Measurements from ENCODE around the gene SNRPD1. TPM values are rescaled to one million over a fixed set of nuclear protein-coding genes. Genes with fewer than 3 reads are reported as not detected.
A peak's percentile ranks its signal among the peaks of the same experiment; 100 is the strongest.
"Not testable (repeated sequence)": the region's sequence is repeated elsewhere in the genome, so short reads cannot be mapped to it uniquely, and the experiment has no call there.

SNRPD1 gene
- total RNA-seq, 1 experiment from 2014 or later, result 7.2 TPM

DNA sequence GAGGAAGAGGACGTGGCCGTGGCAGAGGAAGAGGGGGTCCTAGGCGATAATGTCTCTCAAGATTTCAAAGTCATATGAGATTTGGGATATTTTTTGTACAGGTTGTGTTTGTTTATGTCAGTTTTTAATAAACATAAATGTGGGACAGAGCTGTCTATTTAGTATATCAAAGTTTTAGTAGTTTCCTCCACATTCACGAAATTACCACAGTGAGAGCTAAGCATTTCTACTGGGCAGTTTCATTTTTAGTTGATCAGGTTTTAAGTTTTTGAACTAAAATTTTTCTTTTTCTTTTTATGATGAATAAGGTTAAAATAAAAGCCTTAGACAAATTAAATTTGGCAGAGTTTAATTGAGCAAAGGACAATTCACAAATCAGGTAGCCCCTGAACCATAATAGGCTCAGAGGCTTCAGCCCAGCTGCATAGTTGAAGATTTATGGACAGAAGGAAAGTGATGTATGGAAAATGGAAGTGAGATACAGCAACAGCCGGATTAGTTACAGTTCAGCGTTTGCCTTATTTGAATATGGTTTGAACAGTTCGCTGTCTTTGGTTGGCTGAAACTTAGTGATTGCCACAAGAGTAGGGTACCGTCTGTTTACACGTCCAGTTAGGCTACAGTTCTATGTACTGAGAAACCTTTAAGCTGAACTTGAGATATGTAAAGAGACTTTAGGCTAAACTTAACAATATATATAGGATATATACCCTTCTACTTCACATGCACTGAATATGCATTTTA lies 17.1 kb downstream of the SNRPD1 start:
- in situ Hi-C loops (cut with HindIII; ENCODE audit: low pct_unique_long_range_greater_than_20kb, low sequenced_read_pairs), result no loop called here

GRCh38 chr18:21632393-21632792 lies 20.3 kb downstream of the SNRPD1 start:
- in situ Hi-C loops (cut with HindIII; ENCODE audit: low pct_unique_long_range_greater_than_20kb, low sequenced_read_pairs), result no loop called here
- no peak for DNase-seq (ENCODE audit: low read depth)

More for the DNA sequence above, 17.1 kb downstream of the SNRPD1 start:
- DNase-seq (ENCODE audit: low read depth), result no peak

DNA sequence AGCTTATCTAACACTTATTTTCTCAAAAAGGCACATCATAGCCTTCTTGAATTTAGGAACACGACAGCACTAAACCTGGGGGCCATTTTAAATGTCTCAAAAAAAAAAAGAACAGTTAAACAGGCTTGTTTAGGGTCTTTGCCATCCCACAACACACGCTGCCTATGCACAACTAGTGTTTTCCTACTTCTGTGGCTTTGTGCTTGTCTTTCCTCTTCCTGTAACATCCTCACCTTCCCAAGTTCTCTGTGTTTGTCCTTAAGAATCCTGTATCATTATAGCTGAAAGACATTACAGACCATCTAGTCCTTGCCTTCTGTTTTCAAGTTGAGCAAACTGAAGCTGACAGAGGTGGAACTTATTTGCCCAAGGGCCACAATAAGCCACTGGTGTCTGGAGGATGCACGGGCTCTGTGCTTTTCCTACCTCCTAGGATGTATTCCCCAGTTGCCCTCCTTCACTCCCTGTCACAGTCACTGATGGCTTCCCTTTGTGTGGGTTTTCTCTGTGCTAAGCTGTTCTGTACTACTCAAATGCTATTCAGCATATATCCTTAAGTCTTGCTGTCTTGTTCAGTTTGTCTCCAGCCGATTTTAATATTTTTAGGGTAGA lies 22.6 kb downstream of the SNRPD1 start:
- DNase-seq (ENCODE audit: low read depth), result no peak
- in situ Hi-C loops (cut with HindIII; ENCODE audit: low pct_unique_long_range_greater_than_20kb, low sequenced_read_pairs), result no loop called here

- no peak for DNase-seq (ENCODE audit: low read depth)
- in situ Hi-C loops (cut with HindIII; ENCODE audit: low pct_unique_long_range_greater_than_20kb, low sequenced_read_pairs), result no loop called here
Observed at GRCh38 chr18:21636769-21637168, 24.7 kb downstream of the SNRPD1 start.

DNA sequence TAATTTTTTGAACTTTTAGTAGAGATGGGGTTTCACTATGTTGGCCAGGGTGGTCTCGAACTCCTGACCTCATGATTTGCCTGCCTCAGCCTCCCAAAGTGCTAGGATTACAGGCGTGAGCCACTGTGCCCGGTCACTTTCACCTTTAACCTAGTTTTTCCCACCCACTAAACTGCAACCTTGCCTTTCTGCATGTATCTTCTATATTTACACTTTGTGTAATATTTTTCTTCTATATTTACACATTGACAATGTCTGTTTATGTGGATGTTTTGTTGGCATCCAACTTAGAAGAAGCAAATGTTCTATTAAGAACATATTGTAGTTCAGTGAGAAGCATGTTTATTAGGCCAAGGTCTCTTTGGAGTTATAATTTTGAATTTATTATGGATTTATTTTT lies 26.7 kb downstream of the SNRPD1 start:
- DNase-seq (ENCODE audit: low read depth), result no peak
- in situ Hi-C loops (cut with HindIII; ENCODE audit: low pct_unique_long_range_greater_than_20kb, low sequenced_read_pairs), result no loop called here

DNA sequence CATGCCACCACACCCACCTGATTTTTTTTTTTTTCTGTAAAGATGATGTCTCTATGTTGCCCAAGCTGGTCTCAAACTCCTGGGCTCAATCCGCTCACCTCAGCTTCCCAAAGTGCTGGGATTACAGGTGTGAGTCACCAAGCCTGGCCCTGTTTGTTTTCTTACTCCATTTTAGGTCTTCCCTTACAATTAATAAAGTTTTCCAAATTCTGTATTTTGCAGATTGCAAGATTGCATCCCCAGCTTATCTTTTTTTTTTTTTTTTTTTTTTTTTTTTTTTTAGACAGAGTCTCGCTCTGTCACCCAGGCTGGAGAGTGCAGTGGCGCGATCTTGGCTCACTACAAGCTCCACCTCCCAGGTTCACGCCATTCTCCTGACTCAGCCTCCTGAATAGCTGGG lies 28.3 kb downstream of the SNRPD1 start:
- in situ Hi-C loops (cut with HindIII; ENCODE audit: low pct_unique_long_range_greater_than_20kb, low sequenced_read_pairs), result not testable (repeated sequence)

GRCh38 chr18:21650311-21650710 lies 38.2 kb downstream of the SNRPD1 start:
- no peak for DNase-seq (ENCODE audit: low read depth)
- in situ Hi-C loops (cut with HindIII; ENCODE audit: low pct_unique_long_range_greater_than_20kb, low sequenced_read_pairs), result no loop called here

More for the DNA sequence above, 28.3 kb downstream of the SNRPD1 start:
- not testable (repeated sequence) for DNase-seq (ENCODE audit: low read depth)

DNA sequence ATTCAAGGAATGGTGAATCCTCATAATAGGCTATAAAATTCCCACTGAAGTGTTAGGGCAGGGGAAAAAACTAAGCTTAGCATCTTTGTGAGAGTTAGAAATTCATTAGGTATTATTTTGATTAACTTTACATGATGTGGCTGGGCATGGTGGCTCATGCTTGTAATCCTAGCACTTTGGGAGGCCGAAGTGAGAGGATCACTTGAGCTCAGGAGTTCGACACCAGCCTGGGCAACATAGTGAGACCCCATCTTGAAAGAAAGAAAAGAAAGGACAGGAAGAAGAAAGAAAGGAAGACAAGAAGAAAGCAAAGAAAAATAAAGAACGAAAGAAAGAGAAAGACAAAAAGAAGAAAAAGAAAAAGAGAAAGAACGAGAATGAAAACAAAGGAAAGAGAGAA lies 40.0 kb downstream of the SNRPD1 start:
- in situ Hi-C loops (cut with HindIII; ENCODE audit: low pct_unique_long_range_greater_than_20kb, low sequenced_read_pairs), result no loop called here
- no peak for DNase-seq (ENCODE audit: low read depth)

- no peak for DNase-seq (ENCODE audit: low read depth)
- in situ Hi-C loops (cut with HindIII; ENCODE audit: low pct_unique_long_range_greater_than_20kb, low sequenced_read_pairs), result no loop called here
Observed at GRCh38 chr18:21653361-21653760, 41.2 kb downstream of the SNRPD1 start.

DNA sequence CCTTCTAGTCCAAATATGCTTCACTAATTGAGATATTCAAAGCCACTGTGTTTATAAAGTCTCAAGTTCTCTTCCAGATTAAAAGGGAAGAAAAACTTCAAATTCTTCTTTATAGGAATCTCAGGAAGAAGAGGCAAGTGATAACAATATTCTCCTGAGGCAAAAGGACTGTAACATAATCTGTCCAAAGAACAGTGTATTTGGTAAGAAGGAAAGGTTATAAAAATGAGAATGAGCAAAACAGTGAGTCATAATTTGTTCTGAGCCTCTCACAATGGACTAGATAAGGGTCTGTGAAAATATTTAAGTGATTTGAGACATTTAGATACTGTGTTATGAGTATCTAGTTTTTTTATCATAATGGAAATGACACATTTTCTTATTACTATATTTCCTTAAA lies 44.3 kb downstream of the SNRPD1 start:
- no peak for DNase-seq (ENCODE audit: low read depth)
- in situ Hi-C loops (cut with HindIII; ENCODE audit: low pct_unique_long_range_greater_than_20kb, low sequenced_read_pairs), result no loop called here

DNA sequence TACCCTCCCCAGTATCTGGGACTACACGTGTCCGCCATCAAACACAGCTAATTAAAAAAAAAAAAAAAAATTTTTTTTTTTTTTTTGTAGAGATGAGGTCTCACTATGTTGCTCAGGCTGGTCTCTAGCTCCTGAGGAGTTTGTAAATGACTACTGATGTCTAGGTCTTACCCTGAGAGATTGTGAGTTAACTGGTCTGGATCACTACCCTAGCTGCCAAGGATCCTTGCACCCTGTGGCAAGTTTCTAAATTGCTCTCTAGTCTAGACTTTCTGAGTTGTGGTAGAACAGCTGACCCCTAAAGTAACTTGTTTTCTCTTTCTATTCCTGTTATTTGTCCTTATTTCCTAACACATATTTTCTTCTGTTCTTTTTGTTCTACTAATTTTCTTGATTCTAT lies 48.0 kb downstream of the SNRPD1 start:
- in situ Hi-C loops (cut with HindIII; ENCODE audit: low pct_unique_long_range_greater_than_20kb, low sequenced_read_pairs), result no loop called here
- DNase-seq (ENCODE audit: low read depth), result no peak

- DNase-seq (ENCODE audit: low read depth), result no peak
- in situ Hi-C loops (cut with HindIII; ENCODE audit: low pct_unique_long_range_greater_than_20kb, low sequenced_read_pairs), result no loop called here
Observed at GRCh38 chr18:21662581-21662980, 50.5 kb downstream of the SNRPD1 start.

GRCh38 chr18:21663578-21663977 lies 51.5 kb downstream of the SNRPD1 start:
- in situ Hi-C loops (cut with HindIII; ENCODE audit: low pct_unique_long_range_greater_than_20kb, low sequenced_read_pairs), result no loop called here
- DNase-seq (ENCODE audit: low read depth), result no peak

- in situ Hi-C loops (cut with HindIII; ENCODE audit: low pct_unique_long_range_greater_than_20kb, low sequenced_read_pairs), result no loop called here
- peak; percentile 36 for DNase-seq (ENCODE audit: low read depth)
Observed at GRCh38 chr18:21664069-21664468, 52.0 kb downstream of the SNRPD1 start.

DNA sequence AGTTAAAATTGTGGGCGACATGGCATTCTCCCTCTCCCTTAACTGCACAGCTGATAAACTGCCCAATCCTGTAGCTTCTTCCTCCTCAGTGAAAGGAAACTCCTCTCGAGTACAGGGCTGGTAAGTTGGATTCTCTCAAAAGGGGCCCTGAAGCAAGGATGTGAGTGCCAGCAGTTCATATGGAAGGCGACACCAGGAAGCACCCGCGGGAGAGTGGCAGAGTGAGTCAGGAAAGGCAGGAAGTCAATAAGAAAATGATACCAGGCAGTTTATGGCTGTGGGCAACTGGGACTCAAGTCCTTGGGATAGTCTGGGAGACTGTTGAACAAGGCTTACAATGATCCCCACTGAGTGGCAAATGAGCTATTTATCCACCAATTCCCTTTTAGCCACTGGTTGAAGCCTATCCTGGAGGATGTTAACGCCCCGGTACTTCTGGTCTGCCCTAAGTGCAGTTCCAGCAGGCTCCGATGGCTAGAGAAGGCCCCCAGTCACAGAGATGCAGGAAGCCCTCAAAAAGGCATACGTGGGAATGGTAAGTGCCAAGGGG lies 57.7 kb downstream of the SNRPD1 start:
- no peak for DNase-seq (ENCODE audit: low read depth)

GRCh38 chr18:21672521-21673267 lies 60.6 kb downstream of the SNRPD1 start:
- peak; percentile 88 for DNase-seq (ENCODE audit: low read depth)
- in situ Hi-C loops (cut with HindIII; ENCODE audit: low pct_unique_long_range_greater_than_20kb, low sequenced_read_pairs), result no loop called here

More for the DNA sequence above, 57.7 kb downstream of the SNRPD1 start:
- in situ Hi-C loops (cut with HindIII; ENCODE audit: low pct_unique_long_range_greater_than_20kb, low sequenced_read_pairs), result no loop called here

GRCh38 chr18:21675354-21675753 lies 63.2 kb downstream of the SNRPD1 start:
- in situ Hi-C loops (cut with HindIII; ENCODE audit: low pct_unique_long_range_greater_than_20kb, low sequenced_read_pairs), result not testable (repeated sequence)
- peak; percentile 83 for DNase-seq (ENCODE audit: low read depth)

DNA sequence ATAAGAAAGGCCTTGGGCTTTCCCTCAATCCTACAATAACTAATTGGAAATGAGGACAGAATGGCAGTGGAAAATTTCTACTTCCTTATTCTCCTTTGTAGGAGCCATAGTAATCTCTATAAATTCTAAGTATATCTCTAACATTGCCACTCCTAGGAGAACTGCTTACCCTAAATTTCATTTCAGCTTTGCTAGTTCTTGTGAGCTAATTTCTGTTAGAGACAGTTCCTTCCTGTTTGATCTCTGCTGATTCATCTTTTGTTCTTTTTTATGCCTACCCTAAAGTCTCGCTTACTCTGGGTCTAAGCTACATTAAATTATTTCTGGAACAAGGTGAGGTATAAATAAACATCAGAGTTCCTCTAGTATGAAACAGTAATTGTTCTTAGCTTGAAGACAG lies 66.7 kb downstream of the SNRPD1 start:
- DNase-seq (ENCODE audit: low read depth), result no peak
- in situ Hi-C loops (cut with HindIII; ENCODE audit: low pct_unique_long_range_greater_than_20kb, low sequenced_read_pairs), result no loop called here

DNA sequence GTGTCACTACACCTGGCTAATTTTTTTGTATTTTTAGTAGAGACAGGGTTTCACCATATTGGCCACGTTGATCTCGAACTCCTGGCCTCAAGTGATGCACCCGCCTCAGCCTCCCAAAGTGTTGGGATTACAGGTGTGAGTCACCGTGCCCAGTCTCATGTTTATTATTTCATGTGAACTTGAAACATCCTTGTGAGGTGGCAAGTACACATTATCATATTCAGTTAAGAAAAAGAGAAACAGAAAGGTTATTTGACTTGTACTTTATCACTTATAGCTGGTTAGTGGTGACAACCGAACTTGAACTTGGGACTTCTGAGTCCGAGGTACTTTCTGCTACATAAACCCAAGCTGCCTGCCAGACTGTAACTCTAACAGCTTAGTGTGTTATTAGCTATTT lies 68.0 kb downstream of the SNRPD1 start:
- in situ Hi-C loops (cut with HindIII; ENCODE audit: low pct_unique_long_range_greater_than_20kb, low sequenced_read_pairs), result no loop called here

More for the DNA sequence above, 68.0 kb downstream of the SNRPD1 start:
- DNase-seq (ENCODE audit: low read depth), result no peak

Measured in Caki2 (cell line).